ENCODE results near the gene RFX4.

- TF ChIP-seq, protein P1, sequence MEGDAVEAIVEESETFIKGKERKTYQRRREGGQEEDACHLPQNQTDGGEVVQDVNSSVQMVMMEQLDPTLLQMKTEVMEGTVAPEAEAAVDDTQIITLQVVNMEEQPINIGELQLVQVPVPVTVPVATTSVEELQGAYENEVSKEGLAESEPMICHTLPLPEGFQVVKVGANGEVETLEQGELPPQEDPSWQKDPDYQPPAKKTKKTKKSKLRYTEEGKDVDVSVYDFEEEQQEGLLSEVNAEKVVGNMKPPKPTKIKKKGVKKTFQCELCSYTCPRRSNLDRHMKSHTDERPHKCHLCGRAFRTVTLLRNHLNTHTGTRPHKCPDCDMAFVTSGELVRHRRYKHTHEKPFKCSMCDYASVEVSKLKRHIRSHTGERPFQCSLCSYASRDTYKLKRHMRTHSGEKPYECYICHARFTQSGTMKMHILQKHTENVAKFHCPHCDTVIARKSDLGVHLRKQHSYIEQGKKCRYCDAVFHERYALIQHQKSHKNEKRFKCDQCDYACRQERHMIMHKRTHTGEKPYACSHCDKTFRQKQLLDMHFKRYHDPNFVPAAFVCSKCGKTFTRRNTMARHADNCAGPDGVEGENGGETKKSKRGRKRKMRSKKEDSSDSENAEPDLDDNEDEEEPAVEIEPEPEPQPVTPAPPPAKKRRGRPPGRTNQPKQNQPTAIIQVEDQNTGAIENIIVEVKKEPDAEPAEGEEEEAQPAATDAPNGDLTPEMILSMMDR (conservative IDR thresholded peaks at IDR 0.05; ENCODE audit: low read length) = no peak
- no peak for TF ChIP-seq EZH2phosphoT487 (IDR thresholded peaks at IDR 0.05; ENCODE audit: borderline replicate concordance, low read depth, low read length)
Measured at GRCh38 chr12:106645465-106646330, 62.9 kb downstream of the RFX4 start.
